Measurements from ENCODE around the gene KIF1B.

The KIF1B gene

DNA sequence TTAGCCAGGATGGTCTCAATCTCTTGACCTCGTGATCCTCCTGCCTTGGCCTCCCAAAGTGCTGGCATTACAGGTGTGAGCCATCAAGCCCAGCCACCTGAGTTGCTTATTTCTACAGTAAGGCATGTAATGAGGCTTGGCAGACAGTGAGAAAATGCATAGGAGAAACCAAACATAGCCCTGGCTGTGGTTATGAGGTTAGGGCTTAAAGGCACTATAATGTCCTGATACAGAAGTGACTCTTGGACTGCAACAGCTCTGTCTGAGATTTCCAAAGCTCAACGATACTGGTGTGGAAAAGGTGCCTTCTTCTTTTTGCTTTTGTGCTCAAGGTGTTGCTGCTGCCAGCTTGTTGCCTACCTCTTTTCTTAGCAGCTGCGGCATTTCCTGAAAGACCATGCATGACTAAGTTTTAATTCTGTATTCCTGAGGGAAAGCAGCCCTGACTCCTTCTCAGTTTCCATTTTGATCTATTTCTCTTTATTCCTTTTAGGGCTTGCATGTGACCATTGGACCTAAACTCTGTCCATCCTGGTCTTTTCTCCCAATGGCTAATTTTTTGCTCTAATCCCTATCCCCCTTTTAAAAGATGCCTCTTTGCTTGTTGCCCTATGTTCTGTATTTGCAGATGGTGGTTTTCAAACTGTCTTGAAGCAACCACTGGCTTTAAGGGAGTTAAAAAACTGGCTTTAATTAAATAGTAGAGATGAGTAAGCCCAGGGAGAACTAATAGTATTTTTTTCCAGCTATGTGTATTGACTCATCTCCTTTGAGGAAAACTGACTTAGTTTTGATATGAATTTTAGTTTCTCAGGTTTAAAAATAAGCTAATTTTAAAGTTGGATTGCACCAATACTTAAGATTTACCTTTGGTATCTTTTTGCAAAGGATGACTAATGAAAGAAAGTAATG lies 70.3 kb downstream of the KIF1B start:
- DNase-seq, result no peak

GRCh38 chr1:10283318-10283984 lies 73.1 kb downstream of the KIF1B start:
- DNase-seq, result no peak

DNA sequence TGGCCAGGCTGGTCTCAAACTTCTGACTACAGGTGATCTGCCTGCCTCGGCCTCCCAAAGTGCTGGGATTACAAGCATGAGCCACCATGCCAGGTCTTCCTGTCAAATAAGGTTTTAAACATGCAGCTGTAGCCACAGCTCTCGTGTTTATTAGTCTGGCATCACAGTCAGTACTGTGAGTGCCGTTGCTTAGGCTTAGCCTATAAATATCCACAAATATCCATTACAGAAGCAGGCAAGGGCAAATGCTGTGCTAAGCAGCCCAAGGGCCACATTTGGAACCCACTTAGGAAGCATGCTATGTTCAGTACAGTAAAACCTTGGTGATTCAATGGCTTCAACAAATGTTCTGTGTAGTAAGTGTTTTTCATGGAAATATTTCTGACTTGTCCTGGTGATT lies 75.9 kb downstream of the KIF1B start:
- DNase-seq, result no peak

DNA sequence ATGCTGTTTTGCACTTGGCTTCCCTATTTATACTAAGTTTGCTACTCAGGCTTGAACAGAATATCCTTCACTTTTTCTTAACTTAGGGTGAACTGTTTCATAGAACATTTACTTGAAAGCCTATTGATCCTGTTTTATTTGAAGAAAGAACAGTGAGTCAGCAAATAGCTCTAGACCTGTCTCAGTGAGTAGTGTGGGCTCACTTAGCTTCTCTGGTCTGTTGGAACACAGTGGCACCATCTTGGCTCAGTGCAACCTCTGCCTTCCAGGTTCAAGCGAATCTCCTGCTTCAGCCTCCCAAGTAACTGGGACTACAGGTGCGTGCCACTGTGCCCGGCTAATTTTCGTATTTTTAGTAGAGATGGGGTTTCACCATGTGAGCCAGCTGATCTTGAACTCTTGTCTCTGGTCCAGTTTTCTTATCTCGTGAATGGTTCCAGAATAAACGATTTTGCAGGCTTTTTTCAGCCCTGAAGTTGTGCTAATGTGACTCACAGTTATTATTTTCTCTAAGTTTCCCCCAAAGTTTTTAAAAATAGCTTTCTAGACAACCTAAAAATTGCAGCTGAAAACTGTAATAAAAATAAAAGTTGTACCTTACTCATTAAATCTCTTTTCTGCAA lies 76.8 kb downstream of the KIF1B start:
- DNase-seq, result no peak

GRCh38 chr1:10288029-10288615 lies 77.8 kb downstream of the KIF1B start:
- no peak for DNase-seq

DNA sequence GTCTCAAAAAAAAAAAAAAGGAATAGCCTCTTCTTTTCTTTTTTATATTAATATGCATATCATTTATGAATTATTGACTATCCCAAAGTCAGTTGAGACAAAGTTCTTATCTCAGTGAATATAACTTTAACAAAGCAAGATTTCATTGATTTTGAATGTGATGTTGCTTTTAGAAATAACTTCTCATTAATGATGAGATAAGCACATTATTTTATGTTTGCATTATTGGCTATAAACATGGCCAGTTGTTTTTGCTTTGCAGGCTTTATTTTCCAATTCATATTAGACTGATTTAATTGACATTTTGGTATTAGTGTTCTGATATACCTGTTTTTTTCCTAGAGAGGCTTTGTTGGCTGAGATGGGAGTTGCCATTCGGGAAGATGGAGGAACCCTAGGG lies 81.3 kb downstream of the KIF1B start:
- DNase-seq, result no peak

DNA sequence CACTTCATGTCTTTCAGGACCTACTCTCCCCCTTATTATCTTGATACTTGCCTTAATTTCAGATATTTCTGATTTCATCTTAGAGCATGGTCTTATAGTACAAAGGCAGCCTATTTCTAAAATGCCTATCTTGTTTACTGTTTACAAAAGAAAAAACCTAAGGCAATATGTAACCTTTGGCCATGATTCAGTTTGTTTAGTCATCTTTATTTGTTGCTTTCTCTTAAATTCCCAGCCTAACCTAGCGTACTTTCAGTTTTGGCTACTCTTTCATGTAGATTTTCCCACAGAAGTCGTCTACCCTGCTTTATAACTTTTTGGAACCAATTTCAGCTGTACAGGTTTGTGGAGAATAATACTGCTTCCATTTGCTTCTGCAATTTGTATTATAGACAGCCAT lies 81.8 kb downstream of the KIF1B start:
- DNase-seq, result no peak

GRCh38 chr1:10295481-10296085 lies 85.2 kb downstream of the KIF1B start:
- DNase-seq, result no peak

DNA sequence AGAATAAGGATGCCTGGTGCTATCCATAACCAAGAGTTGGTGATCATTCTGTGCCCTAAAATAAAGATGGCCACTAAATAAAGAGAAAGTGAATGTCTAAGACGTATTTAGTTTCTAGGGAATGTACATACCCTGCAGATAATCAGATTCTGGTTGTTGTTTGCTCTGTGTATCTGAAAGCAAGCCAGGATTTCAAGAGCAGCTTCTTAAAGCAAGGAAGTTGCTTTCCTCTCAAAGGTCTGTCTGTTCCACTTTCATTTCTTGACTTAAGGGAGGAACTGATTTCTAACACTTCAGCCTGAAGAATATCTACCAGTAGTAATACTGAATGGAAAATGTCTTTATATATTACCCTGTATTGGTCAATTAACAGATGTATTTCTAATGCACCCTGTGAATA lies 88.8 kb downstream of the KIF1B start:
- DNase-seq, result no peak

DNA sequence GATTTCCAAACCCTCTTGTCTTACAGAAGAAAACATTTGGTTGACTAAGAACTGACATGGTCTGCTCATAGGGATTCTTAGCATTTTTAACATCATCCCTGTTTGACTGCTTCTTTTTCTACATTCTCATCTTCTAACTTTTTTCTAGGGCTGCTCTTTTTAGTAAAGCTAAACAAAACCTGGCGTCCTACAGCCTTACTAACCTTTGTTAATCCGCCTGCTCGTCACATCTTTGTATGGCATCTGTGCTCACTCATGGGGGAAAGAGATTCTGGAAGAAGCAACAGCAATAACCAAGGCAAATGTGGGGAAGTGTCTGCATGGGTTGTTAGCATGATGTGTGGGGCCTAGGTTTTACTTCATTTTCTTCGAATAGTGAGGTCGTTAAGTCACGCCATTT lies 92.0 kb downstream of the KIF1B start:
- DNase-seq, result no peak

GRCh38 chr1:10304295-10304694 lies 93.9 kb downstream of the KIF1B start:
- DNase-seq, result no peak

GRCh38 chr1:10306435-10306834 lies 96.1 kb downstream of the KIF1B start:
- DNase-seq, result no peak

- no peak for DNase-seq
These were observed 97.6 kb downstream of the KIF1B start for GRCh38 chr1:10308001-10308400.

DNA sequence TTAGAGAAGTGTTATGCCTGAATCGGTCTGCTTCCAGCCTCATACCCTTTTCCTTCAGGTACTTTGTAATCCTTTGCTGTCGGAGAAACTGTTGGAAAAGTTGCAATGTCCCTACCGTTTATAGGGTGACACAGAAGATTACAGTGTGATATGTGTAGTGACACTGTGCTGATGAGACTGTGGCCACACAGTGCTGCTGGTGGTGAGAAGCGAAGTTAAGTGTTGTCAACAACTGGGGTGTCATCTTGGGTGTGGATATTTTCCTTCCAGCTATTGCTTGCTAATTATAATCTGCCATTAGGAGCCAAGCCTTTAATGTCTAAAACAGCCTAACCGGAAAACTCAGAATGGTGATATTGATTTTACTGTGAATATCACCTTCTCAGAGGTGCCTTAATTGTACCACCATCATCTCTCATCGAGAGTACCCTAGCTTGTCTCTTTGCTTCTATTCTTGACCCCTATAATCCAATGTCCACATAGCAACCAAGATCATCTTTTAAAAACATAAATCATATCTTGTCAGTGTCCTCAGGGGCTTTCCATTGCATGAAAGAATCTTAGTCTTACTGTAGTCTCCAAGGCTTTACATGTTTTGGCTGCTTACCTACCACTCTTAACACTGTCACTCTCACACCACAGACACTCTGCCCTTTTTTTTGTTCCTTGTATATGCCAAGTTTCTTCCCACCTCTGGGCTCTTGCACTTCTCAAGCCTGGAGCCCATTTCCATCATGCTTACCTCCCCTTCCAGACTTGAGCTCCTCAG lies 99.1 kb downstream of the KIF1B start:
- no peak for DNase-seq

GRCh38 chr1:10316752-10317151 lies 106.4 kb downstream of the KIF1B start:
- no peak for DNase-seq

DNA sequence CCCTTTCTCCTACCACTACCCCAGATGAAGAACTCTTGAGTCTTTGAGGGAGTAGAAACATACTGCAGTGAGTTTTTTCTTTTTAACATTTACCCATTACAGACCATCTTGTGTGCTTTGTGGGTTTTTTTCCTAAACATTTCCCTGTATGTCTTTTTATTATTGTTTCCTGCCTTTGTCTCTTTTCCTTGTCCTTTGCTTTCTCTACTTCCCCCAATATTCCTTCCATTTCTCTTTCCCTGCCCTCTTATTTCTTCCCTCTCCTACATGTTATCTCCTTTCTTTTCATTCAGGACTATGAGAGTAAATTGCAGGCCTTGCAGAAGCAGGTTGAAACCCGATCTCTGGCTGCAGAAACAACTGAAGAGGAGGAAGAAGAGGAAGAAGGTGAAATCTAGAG lies 109.4 kb downstream of the KIF1B start:
- DNase-seq, result no peak

DNA sequence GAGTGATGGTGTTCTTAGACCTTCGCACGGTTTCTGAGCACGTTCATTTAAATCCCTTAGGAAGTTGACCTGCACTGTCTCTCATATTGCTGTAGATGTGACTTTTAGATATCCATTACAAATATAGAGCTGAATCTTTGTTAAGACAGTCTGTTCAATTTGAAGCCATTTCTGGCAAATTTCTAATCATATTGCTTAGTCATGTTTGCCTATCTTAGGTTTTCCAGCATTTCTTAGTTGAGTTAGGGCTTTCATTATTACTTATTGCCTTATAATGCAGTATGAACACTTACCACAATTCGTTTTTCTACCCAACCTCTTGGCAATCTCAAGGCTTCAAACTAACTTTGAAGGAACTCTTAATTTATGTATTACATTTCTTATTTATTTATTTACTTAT lies 110.0 kb downstream of the KIF1B start:
- DNase-seq, result no peak

DNA sequence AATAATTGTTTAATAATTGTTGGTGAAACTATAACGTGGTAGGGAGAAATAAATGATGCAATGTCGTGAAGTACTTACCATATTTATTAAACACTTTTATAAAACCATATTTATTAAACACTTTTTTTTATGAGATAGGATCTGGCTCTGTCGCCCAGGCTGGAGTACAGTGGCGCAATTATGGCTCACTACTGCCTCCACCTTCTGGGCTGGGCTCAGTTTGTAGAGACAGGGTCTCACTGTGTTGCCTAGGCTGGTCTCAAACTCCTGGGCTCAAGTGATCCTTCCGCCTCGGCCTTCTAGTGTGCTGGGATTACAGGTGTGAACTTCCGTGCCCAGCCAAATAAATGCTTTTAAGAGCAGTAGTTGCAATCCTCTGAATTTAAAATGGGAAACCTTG lies 112.5 kb downstream of the KIF1B start:
- DNase-seq, result no peak

DNA sequence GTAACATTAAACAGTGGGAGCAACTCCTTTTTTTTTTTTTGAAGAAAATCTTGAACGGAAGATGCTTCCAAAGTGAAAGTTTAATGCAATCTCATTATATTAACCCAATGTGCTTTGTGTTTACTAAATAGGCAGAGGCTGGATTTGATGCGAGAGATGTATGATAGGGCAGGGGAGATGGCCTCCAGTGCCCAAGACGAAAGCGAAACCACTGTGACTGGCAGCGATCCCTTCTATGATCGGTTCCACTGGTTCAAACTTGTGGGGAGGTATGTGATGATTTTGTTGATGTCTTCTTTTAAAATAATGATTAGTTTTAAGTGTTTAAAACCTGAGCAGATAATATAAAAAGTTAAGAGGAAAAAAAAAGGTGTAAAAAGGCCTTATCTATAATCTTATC lies 114.3 kb downstream of the KIF1B start:
- DNase-seq, result no peak

- DNase-seq, result no peak
These were observed 115.2 kb downstream of the KIF1B start for GRCh38 chr1:10325521-10325920.

GRCh38 chr1:10326251-10326650 lies 115.9 kb downstream of the KIF1B start:
- DNase-seq, result no peak

GRCh38 chr1:10328180-10328963 lies 118.0 kb downstream of the KIF1B start:
- no peak for DNase-seq

Measured in activated naive CD4-positive, alpha-beta T cell (primary cell).